Measurements from ENCODE around the gene FXYD2.

GRCh38 chr11:117851106-117851505 is 26.6 kb upstream of the FXYD2 start:
- TF ChIP-seq, protein P1, sequence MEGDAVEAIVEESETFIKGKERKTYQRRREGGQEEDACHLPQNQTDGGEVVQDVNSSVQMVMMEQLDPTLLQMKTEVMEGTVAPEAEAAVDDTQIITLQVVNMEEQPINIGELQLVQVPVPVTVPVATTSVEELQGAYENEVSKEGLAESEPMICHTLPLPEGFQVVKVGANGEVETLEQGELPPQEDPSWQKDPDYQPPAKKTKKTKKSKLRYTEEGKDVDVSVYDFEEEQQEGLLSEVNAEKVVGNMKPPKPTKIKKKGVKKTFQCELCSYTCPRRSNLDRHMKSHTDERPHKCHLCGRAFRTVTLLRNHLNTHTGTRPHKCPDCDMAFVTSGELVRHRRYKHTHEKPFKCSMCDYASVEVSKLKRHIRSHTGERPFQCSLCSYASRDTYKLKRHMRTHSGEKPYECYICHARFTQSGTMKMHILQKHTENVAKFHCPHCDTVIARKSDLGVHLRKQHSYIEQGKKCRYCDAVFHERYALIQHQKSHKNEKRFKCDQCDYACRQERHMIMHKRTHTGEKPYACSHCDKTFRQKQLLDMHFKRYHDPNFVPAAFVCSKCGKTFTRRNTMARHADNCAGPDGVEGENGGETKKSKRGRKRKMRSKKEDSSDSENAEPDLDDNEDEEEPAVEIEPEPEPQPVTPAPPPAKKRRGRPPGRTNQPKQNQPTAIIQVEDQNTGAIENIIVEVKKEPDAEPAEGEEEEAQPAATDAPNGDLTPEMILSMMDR (conservative IDR thresholded peaks at IDR 0.05), result no peak
- TF ChIP-seq ZFX (IDR thresholded peaks at IDR 0.05), result no peak
